NCI-H2029 (cell line): ENCODE measurements around the gene FAM174B.

ENCODE experiments used
- DNase-seq: peaks from one replicate; lab custom pipeline; 2025; lab: John Stamatoyannopoulos, UW

The FAM174B gene

GRCh38 chr15:92569778-92570177 is 85.8 kb downstream of the FAM174B start:
- DNase-seq: no peak
